ENCODE measurements around the gene H6PD.

Gene H6PD

DNA sequence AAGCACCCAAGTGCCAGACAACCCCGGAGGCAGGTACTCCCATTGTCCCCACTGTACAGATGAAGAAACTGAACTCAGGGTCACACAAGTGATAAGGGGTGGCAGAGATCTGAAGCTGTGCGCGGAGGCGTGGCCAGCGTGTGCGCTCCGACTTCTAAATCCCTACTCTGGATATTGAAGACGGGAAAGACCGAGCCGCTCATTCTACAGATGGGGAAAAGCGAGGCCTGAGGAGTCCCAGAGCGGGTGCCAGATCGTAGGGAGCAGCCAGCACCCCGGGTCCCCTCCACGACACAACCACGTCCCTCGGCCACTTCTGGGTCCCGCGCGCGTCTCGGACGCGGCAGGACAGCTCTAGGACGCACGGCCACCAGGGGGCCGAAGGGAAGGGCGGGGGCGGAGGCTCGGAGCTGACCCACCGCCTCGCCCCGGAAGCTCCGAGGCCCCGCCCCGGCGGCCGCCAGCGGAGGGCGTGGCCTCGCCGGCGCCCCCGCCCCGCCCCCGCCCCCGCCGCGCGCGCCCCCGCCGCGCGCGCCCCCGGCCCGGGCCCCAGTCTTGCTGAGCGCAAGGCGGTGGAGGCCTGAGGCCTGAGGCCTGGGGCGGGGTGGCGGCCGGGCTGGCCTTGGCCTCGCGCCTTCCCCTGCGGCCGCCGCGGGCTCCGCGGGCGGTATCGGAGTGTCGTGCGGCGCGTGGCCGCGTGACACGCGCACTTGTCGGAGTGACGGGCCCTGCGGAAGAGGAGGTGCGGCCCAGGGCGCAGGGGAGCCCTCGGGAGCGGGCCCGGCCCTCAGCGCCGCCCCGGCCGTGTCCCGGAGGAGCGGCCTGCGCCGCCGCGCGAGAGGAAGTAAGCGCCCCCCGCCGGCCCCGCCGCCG is at the start of gene H6PD:
H6PD (plus strand) TSS at position 552 of the 873 bp plus-strand sequence. CDS start 10,161 bp downstream, outside the sequence.
- Mint-ChIP-seq H3K9me3 (no peaks in the 10 kb centered on the region), H3K27ac (peak within 1 kb of the TSS; percentile 95), H3K36me3 (no peaks in the 10 kb centered on the region), H3K4me3 (peak within 1 kb of the TSS; percentile 92), H3K4me1 (peaks cover 35% of the 10 kb centered on the region), H3K27me3 (no peaks in the 10 kb centered on the region)

GRCh38 chr1:9186082-9186859 is 48.3 kb upstream of the H6PD start:
- Mint-ChIP-seq H3K4me3 (no peak overlapping the region), H3K36me3 (no peaks in the 10 kb centered on the region), H3K27ac (no peak overlapping the region), H3K27me3 (peaks cover 13% of the 10 kb centered on the region), H3K4me1 (peaks cover 7% of the 10 kb centered on the region), H3K9me3 (no peaks in the 10 kb centered on the region)

GRCh38 chr1:9187004-9187403 is 47.6 kb upstream of the H6PD start:
- Mint-ChIP-seq H3K4me1 (no peaks in the 10 kb centered on the region), H3K27ac (no peak overlapping the region), H3K36me3 (no peaks in the 10 kb centered on the region), H3K4me3 (no peak overlapping the region), H3K9me3 (no peaks in the 10 kb centered on the region), H3K27me3 (peaks cover 6% of the 10 kb centered on the region)

- Mint-ChIP-seq H3K4me3 (no peak overlapping the region), H3K27me3 (peaks cover 4% of the 10 kb centered on the region), H3K36me3 (no peaks in the 10 kb centered on the region), H3K9me3 (no peaks in the 10 kb centered on the region), H3K4me1 (no peaks in the 10 kb centered on the region), H3K27ac (no peak overlapping the region)
Observed at GRCh38 chr1:9190234-9190633, 44.3 kb upstream of the H6PD start.

DNA sequence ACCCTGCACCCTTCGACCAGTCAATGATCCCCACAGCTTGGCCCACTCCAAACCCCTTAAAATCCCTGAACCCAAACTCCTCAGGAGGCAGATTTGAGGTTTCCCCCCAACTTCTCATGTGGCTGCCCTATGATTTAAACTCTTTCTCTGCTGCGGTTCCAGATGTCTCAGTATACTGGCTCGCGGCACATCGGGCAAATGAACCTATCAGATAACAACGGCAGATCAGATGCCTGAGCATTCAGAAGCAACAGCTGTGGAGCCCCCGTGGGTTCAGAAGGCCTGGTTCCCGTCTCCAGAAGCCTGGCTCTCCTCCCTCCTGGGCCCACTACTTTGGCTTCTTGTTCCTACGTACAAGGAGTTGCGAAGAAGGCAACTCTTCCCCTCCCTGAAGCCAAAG is 43.3 kb upstream of the H6PD start:
- Mint-ChIP-seq H3K4me1 (peaks cover 2% of the 10 kb centered on the region), H3K4me3 (no peak overlapping the region), H3K9me3 (no peaks in the 10 kb centered on the region), H3K36me3 (no peaks in the 10 kb centered on the region), H3K27ac (no peak overlapping the region), H3K27me3 (peaks cover 5% of the 10 kb centered on the region)

DNA sequence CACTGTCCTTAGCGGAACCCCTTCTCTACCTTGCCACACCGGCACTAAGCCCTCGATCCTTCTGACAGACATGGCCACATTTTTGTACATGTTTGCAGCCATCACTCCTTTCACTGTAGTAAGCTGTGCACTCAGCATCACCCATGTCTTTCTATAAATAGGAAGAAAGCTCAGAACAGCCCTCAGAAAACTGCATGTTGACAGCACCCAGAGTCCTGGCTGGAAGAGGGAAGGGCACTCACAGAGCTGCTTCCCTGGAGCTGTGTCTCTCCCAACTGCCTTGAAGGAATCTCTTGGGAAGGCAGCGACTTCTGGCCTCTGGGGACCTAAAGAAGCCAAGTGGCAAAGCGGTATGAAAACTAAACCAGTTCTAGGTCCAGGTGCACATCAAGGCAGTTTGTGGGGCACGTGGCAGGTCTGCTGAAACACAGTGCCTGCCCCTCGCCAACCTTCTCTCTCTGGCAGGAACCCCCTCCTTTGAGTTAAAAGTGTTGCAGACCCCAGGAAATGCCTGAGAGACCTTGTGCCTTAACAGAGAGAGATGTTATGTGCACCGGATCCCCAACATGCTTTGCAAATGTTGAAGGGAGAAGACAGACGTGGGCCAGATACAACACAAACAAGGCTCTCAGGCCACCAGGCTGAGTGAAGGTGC is 41.9 kb upstream of the H6PD start:
- H3K4me1 Mint-ChIP-seq, result peaks cover 9% of the 10 kb centered on the region

GRCh38 chr1:9193233-9193625 is 41.3 kb upstream of the H6PD start:
- Mint-ChIP-seq H3K27me3 (peaks cover 19% of the 10 kb centered on the region), H3K36me3 (no peaks in the 10 kb centered on the region), H3K9me3 (no peaks in the 10 kb centered on the region), H3K4me1 (peaks cover 9% of the 10 kb centered on the region), H3K27ac (no peak overlapping the region), H3K4me3 (no peak overlapping the region)

More for the DNA sequence above, 41.9 kb upstream of the H6PD start:
- no peak overlapping the region for H3K27ac Mint-ChIP-seq
- H3K36me3 Mint-ChIP-seq, result no peaks in the 10 kb centered on the region
- H3K9me3 Mint-ChIP-seq, result no peaks in the 10 kb centered on the region
- H3K27me3 Mint-ChIP-seq, result peaks cover 15% of the 10 kb centered on the region
- no peak overlapping the region for H3K4me3 Mint-ChIP-seq

DNA sequence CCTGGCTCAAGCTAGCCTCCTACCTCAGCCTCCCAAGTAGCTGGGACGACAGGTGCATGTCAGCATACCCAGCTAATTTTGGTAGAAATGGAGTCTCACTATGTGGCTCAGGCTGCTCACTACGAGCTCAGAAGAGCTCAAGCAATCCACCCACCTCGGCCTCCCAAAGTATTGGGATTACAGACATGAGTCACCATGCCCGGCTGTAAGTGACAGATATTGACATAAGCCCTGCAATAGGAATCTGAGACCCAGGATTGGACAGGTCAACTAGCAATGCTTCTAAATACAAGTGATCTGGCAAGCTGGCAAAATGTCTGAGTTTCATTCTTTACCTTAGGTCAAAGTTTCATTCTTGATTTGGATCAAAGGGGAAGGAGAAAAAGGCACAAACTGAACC is 40.5 kb upstream of the H6PD start:
- H3K27ac Mint-ChIP-seq, result no peak overlapping the region
- H3K4me1 Mint-ChIP-seq, result peaks cover 9% of the 10 kb centered on the region
- no peak overlapping the region for H3K4me3 Mint-ChIP-seq
- no peaks in the 10 kb centered on the region for H3K9me3 Mint-ChIP-seq
- H3K27me3 Mint-ChIP-seq, result peaks cover 22% of the 10 kb centered on the region
- no peaks in the 10 kb centered on the region for H3K36me3 Mint-ChIP-seq

GRCh38 chr1:9195651-9196050 is 38.9 kb upstream of the H6PD start:
- peaks cover 33% of the 10 kb centered on the region for H3K27me3 Mint-ChIP-seq
- H3K27ac Mint-ChIP-seq, result no peak overlapping the region
- peaks cover 12% of the 10 kb centered on the region for H3K4me1 Mint-ChIP-seq
- H3K36me3 Mint-ChIP-seq, result no peaks in the 10 kb centered on the region
- no peak overlapping the region for H3K4me3 Mint-ChIP-seq
- no peaks in the 10 kb centered on the region for H3K9me3 Mint-ChIP-seq

- no peak overlapping the region for H3K4me3 Mint-ChIP-seq
- no peaks in the 10 kb centered on the region for H3K36me3 Mint-ChIP-seq
- H3K4me1 Mint-ChIP-seq, result peaks cover 17% of the 10 kb centered on the region
- peaks cover 35% of the 10 kb centered on the region for H3K27me3 Mint-ChIP-seq
- no peaks in the 10 kb centered on the region for H3K9me3 Mint-ChIP-seq
- H3K27ac Mint-ChIP-seq, result no peak overlapping the region
Observed at GRCh38 chr1:9196129-9197040, 38.2 kb upstream of the H6PD start.

DNA sequence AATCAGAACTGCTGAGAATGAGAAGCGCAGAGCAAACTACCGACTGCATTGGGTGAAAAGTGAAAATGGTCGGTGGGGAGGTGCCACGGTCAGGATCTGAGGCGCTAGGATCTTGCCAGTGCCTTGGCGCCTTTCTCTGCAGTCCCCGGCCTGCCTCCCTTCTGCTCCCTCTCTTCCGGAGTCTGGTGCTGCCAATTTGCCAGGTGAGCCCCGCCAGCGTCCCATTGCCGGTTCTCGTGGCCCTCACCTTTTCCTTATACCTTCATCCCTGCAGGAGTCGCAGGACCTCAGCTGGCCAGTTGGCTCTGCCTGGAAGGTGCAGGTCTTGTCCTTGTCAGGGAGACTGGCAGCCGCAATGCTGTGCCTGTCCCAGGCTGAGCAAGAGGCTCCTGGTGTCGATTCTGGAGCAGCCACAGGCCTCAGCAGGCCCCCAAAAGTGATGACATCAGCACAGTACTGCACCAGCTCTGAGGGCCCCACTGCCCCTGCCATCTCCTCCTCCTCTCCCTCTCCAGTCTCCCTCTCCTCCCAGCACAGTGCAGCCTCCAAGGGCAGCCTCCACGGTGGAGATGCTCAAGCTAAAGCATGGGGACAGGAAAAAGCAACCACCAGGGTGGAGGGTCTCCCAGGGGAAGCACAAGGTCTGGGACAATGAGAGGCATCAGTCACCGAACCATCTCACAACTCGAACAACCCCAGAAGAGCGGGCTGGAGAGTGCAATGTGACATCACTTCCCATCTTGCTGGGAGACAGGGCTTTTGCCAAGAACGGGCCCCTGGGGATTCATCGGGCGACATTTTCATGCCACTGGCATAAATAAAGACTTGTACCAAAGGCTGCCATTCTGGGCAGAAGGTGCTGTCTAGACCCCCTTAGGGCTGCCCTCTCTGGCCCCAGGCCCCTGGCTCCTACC is 37.1 kb upstream of the H6PD start:
- Mint-ChIP-seq H3K9me3 (no peaks in the 10 kb centered on the region), H3K27ac (no peak overlapping the region), H3K27me3 (peaks cover 40% of the 10 kb centered on the region), H3K36me3 (no peaks in the 10 kb centered on the region), H3K4me1 (peaks cover 26% of the 10 kb centered on the region), H3K4me3 (no peak overlapping the region)

DNA sequence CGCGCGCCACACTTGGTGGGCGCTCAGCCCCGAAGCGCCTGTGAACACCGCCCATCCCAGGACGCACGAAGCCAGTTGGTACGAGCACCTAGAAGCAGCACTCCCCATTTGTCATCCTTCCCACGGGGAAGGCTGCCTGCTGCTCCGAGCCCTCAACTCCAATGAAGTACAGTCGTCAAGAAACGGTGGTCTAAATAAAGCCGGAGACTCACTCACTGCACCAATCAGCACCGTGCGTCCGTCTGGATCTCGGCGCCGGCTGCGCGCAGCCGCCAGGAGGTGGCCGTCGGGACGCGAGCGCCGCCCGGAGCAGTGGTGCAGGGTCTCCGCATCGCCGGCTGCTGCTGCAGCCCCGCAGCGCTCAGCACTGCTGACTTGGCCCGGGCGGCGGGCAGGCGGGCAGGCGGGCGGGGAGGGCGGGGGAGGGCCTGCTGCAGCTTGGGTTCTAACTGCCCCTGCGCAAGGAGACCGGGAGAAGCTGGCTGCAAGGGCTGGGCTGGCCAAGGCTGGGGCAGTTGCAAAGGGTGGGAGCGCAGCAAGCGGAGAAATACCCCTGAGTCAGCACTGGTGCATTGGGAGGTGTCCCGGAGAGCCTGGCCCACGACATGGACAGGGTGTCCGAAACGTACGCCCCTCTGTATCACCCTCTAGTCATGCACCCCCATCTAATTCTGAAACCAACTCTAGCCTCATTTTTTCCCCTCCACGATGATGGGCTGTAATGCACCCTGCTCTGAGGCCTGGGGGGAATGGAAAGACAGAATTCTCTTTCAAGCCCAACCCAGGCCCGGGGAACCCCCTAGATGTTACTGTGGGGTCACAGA is 35.8 kb upstream of the H6PD start:
- Mint-ChIP-seq H3K4me3 (no peak overlapping the region), H3K9me3 (no peaks in the 10 kb centered on the region)

DNA sequence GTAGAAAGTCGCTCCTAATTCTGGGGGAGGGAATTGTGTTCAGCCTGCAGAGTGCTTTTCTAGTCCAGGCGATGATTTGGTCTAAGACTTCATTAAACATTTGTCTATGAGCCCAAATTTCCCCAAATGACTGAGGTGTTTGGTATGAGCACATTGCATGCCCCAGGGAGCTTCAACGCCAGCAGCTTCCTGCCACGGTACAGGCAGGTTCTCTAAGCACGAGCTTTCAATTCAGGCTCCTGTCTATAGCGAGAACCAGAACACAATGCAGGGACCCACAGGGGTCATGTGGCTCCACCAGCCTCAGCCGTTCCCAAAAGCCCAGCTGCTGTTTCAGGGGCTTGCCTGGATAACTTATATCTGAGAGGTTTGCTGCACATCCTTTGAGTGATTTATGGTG is 34.1 kb upstream of the H6PD start:
- Mint-ChIP-seq H3K4me3 (no peak overlapping the region), H3K4me1 (peaks cover 44% of the 10 kb centered on the region), H3K27me3 (peaks cover 57% of the 10 kb centered on the region), H3K36me3 (no peaks in the 10 kb centered on the region), H3K27ac (no peak overlapping the region), H3K9me3 (no peaks in the 10 kb centered on the region)

More for the DNA sequence above, 35.8 kb upstream of the H6PD start:
- Mint-ChIP-seq H3K27ac (no peak overlapping the region), H3K36me3 (no peaks in the 10 kb centered on the region), H3K4me1 (peaks cover 39% of the 10 kb centered on the region), H3K27me3 (peaks cover 50% of the 10 kb centered on the region)
